ENCODE measurements around the gene LDB1.

Gene LDB1, protein sequence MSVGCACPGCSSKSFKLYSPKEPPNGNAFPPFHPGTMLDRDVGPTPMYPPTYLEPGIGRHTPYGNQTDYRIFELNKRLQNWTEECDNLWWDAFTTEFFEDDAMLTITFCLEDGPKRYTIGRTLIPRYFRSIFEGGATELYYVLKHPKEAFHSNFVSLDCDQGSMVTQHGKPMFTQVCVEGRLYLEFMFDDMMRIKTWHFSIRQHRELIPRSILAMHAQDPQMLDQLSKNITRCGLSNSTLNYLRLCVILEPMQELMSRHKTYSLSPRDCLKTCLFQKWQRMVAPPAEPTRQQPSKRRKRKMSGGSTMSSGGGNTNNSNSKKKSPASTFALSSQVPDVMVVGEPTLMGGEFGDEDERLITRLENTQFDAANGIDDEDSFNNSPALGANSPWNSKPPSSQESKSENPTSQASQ

DNA sequence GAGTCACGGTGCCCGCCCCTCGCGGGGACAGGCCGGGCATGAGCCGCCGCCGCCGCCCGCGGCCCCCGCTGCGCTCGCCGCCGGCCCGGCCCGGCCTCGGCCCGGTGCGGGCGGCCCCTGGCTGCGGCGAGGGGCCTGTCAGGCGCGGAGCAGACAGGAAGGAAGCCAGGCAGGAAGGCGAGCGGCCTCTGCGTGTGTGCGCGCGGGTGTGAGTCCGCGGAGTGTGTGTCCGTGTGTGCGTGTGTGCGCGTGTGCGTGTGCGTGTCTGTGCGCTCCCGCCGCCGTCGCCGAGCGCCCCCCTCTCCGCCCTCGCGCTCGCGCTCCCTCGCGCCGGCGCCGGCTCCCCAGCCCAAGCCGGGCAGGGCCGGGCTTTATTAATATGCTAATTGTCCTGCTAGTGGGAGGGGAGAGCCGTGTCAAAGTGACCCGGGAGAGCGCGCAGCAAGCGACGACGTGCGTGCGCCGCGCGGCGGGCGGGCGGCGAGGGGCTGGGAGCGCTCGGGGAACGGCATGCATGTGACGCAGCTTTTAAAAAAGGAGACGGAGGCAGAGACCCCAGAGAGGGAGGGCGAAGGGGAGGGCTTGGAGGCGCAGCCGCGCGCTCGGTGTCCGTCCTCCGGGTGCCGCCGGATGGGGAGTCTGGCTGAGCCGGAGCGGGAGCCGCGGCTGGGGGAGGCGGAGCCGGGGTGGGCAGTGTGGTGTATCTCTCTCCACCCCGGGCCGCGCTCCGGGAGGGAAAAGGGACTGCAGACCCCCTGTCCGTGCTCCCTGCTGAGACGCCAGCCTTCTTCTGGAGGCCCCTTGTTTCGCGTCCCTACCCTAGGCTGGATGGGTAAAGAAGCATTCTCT is at the start of gene LDB1:
Gene LDB1 (minus strand): TSS at position 227 of the 849 bp plus-strand sequence. CDS start 258 bp downstream, outside the sequence.
- DNase-seq = peak; percentile 81

DNA sequence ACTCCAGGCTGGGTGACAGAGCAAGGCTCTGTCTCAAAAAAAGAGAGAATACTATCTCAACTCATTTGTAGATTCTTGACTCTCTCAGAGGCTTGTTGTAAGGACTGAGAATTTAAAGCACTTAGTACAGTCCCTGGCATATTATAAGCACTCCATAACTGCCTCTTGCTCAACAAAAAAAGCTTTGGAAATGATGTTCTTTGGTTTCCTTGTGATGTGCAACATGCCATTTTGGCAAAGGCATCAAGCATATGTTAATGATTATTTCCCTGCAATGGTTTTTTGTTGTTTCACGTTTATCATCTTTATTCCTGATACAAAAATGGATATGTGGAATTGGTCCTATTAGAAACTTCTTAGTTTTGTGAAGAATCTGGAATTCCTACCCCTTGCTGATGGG is 47.7 kb upstream of the LDB1 start:
- no peak for DNase-seq

DNA sequence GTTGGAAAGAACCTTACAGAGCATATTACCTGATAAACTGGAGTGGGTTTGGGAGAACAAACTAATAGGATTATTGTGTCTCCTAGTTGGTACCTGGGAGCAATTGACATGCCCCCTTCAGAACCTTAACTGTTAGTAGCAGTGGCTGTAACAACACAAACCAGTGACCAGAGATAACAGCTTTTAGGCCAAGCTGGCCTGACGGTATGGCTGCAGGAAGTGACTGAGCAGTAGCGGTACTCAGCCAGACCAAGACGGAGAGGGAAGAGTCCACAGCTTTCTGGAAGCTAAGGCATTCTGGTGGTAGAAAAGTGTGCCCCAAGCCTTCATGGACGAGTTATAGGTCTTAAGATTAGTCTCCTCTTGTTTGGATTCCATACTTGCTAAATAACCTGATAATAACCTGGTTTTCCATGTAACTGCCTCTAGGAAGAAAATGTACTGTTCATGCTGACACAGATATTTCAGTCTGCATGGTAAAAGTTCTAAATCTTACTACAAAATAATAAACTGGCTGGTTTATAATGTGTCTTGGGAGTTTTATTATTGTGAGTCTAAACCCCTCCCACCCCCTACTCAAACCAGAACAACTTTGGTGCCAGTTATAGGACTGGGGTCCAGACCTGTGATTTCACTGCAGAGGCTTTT is 43.3 kb upstream of the LDB1 start:
- no peak for DNase-seq

DNA sequence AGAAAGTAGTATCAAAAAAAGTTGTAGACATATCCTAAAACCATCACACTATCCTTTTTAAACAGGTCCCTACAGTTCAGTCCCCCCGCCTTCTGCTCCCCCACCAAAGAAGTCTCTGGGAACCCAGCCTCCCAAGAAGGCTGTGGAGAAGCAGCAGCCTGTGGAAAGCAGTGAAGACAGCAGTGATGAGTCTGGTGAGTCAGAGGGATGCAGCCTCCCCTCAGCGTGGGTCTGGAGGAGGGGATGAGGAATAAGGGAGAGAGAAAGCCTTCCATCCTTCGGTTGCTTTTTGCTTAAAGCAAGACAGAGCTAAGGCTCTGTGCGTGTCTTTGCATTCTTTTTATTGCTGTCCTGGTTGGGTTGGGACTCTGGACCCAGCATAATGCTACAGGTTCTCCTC is 39.7 kb upstream of the LDB1 start:
- DNase-seq = no peak

DNA sequence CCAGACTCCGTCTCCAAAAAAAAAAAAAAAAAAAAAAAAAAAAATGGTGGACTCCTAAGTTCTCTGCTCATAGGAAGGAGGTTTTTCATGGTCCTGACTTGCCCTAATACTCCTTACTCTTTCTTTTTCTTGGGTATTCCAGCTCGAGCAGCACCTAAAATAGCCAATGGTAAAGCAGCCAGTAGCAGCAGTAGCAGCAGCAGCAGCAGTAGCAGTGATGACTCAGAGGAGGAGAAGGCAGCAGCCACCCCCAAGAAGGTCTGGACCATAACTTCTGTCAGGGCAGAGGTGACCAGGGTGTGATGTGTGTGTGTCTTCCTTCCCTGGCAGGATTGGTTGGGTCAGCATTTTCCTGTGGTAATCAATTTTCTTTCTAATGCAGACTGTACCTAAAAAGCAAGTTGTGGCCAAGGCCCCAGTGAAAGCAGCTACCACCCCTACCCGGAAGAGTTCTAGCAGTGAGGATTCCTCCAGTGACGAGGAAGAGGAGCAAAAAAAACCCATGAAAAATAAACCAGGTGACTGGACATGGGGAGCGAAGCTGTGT is 39.0 kb upstream of the LDB1 start:
- no peak for DNase-seq

DNA sequence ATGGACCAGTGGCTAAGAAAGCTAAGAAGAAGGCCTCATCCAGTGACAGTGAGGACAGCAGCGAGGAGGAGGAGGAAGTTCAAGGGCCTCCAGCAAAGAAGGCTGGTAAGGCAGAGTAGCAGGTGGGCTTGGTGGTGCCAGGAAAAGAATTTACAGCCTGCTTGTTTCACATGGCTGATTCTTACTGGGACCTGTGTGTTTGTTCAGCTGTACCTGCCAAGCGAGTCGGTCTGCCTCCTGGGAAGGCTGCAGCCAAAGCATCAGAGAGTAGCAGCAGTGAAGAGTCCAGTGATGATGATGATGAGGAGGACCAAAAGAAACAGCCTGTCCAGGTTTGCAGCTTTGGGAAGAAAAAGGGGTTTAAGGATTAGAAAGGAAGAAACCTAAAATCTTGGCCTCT is 37.1 kb upstream of the LDB1 start:
- DNase-seq = no peak

DNA sequence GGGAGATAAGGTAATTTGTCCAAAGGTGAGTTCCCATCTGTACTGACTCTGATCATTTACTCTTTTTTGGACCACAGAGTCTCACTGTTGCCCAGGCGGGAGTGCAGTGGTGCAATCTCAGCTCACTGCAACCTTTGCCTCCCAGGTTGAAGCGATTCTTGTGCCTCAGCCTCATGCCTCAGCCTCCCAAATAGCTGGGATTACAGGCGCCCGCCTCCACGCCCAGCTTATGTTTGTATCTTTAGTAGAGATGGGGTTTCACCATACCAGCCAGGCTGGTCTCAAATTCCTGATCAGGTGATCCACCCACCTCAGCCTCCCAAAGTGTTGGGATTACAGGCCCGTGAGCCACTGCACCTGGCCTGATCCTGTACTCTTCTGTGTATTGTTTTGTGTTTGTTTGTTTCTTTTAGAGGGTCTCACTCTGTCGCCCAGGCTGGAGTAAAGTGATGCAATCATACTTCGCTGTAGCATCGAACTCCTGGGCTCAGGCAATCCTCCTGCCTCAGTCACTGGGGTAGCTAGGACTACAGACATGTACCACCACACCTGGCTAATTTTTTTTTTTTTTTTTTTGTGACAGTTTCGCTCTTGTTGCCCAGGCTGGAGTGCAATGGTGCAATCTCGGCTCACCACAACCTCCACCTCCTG is 34.4 kb upstream of the LDB1 start:
- DNase-seq = no peak

DNA sequence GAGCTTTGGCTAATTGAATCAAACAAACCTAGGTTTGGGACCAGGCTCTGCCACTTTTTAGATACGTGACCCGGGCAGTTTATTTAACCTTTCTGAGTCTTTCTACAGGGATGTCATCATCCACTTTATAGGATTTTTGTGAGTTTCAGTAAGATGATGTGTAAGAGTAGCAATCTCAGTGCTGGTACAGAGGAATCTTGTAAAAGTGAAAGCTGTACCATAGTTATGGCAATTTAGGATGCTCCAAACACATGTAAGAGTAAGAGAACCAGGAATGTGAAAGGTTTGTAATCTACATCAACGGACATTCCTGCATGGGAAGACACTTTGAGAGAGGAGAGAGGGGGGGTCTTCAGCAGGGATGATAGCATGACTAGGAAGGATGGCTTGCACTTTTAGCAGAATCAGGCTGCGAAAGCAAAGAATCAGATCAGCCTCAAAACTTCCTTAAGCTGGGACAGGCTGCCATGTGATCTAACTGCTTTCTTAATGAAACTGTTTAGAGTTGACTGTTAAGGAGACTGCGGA is 33.0 kb upstream of the LDB1 start:
- DNase-seq = no peak

DNA sequence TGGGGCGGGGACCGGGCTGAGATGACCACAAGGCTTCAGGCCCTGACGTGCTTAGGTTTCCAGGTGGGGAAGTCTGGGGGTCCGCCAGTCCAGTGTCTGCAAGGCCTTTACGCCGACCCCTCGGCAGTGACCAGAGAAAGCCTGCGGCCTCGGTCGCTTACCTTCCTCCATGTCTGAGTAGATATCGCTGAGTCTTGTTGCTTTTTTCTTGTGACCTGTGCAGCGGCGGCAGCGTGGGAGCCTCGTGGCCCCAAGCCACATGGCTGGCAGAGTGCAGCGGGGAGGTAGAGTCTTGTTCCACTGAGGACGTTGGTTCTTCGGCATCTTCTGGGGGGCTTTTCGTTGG is 32.4 kb upstream of the LDB1 start:
- DNase-seq = no peak

DNA sequence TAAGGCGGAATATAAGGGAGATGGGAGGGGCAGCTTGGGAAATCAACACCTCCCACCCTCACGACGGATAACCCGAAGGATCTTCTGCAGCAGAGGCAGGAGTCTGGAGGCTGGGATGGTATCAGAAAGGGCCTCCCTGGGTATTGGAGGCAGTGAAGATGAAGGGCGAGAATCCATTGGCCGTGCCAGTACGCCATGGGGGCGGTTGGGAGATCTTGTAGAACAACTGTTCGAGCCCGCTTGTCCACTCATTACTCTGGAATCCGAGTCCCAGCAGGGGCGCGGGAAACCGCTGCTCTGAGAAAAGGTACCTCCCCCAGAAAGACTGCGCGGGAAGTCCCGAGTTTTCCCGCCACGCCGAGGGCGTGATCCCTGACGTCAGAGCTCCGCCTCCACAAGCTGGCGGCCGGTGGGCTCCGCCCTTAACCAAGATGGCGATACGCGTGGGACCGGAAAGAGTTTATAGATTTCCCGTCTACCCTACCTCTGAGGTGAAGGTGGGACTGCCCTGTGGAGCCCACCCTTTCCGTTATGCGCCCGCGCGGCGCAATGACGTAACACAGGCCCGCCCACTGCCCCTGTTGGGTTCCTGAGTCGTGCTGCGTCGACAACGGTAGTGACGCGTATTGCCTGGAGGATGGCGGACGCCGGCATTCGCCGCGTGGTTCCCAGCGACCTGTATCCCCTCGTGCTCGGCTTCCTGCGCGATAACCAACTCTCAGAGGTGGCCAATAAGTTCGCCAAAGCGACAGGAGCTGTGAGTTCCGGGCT is 31.8 kb upstream of the LDB1 start, which contains the start of gene NOLC1:
Gene NOLC1 (plus strand): TSS at position 616 of the 771 bp plus-strand sequence. CDS start 22 bp downstream, at position 638.
- DNase-seq = peak; percentile 100

DNA sequence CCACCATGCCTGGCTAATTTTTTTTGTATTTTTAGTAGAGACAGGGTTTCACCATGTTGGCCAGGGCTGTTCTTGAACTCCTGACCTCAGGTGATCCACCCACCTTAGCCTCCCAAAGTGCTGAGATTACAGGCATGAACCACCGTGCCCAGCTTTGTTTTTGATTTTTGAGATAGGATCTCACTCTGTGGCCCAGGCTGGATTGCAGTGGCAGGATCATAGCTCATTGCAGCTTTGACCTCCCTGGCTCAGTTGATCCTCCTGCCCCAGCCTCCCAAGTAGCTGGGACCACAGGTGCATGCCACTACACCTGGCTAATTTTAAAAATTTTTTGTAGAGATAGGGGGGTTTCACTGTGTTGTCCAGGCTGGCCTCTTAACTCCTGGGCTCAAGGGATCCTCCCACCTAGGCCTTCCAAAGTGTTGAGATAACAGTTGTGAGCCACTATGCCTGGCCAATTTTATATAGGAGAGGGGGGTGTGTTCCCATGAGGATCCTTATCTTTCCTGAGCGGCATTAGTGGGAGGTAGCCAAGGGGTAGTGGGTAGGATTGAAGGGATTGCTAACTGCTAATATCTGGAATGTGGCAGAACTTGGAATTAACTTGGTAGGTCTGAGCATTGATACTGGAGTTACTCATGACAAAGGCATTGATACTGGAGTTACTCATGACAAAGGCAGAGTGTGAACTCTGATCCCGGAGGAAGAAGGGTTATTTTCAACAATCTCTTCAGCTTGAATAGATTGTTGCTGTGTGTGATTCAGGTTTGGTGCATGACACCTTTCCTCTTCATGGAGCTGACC is 31.0 kb upstream of the LDB1 start:
- no peak for DNase-seq

DNA sequence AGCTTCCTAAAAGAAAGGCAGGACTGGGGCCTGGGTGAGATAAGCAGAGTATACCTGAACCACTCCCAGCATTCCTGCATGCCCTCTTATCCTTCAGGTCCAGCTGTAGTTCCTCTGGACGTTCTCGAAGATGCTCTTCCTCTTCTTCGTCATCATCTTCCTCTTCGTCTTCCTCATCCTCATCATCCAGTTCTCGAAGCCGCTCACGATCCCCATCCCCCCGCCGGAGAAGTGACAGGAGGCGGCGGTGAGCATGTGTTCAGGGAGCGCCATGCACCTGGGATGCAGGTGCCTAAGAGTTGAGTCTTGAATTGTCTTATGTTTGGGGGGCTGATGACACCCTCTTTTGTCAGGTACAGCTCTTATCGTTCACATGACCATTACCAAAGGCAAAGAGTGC is 28.1 kb upstream of the LDB1 start:
- DNase-seq = no peak

DNA sequence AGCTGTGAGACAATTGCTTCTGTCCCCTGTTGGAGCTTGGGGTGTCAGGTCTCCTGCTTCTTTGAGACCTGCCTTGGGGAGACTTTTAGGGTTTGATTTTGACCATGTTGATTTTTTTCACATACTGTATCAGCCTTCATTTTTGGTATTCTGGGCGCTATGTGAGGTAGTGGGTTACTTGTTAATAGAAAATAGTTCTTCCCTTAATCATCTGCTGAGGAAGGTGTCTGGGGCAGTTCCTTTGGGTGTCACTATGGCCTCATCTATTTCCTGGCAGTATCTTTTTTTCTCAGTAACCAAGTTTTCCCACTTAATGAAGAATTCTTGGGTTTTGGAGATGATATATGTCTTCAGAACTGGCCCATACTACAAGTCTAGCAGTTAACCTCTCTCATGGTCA is 27.4 kb upstream of the LDB1 start:
- no peak for DNase-seq

DNA sequence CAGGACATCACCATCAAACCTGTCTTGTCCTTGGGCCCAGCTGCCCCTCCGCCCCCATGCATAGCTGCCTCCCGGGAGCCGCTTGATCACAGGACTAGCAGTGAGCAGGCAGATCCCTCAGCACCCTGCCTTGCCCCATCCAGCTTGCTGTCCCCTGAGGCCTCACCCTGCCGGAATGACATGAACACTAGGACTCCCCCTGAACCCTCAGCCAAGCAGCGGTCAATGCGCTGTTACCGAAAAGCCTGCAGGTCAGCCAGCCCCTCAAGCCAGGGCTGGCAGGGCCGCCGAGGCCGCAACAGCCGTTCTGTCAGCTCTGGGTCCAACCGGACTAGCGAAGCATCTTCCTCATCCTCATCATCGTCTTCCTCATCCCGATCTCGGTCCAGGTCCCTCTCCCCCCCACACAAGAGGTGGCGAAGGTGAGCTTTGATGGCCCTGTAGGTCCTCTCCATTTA is 26.8 kb upstream of the LDB1 start:
- DNase-seq = no peak

DNA sequence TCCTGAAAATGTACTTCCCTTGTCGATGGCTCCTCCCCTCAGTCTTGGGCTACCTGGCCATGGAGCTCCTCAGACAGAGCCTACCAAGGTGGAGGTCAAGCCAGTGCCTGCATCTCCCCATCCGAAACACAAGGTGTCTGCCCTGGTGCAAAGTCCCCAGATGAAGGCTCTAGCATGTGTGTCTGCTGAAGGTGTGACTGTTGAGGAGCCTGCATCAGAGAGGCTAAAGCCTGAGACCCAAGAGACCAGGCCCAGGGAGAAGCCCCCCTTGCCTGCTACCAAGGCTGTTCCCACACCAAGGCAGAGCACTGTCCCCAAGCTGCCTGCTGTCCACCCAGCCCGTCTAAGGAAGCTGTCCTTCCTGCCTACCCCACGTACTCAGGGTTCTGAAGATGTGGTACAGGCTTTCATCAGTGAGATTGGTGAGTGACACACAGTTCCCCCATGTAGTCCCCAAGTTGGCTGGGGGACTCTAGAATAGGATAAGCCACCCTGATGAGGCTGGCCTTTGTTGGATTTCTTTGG is 21.5 kb upstream of the LDB1 start:
- no peak for DNase-seq

DNA sequence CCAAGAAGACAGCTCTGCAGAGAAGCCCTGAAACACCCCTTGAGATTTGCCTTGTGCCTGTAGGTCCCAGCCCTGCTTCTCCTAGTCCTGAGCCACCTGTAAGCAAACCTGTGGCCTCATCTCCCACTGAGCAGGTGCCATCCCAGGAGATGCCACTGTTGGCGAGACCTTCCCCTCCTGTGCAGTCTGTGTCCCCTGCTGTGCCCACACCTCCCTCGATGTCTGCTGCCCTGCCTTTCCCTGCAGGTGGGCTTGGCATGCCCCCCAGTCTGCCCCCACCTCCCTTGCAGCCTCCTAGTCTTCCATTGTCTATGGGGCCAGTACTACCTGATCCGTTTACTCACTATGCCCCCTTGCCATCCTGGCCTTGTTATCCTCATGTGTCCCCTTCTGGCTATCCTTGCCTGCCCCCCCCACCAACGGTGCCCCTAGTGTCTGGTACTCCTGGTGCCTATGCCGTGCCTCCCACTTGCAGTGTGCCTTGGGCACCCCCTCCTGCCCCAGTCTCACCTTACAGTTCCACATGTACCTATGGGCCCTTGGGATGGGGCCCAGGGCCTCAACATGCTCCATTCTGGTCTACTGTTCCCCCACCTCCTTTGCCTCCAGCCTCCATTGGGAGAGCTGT is 20.9 kb upstream of the LDB1 start:
- DNase-seq = no peak

DNA sequence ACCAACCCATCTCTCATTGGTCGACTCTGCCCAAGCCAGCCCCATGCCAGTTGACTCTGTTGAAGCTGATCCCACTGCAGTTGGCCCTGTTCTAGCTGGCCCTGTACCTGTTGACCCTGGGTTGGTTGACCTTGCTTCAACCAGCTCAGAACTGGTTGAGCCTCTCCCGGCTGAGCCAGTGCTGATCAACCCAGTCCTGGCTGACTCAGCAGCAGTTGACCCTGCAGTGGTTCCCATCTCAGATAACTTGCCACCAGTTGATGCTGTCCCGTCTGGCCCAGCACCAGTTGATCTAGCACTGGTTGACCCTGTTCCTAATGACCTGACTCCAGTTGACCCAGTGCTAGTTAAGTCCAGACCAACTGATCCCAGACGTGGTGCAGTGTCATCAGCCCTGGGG is 20.1 kb upstream of the LDB1 start:
- DNase-seq = no peak

DNA sequence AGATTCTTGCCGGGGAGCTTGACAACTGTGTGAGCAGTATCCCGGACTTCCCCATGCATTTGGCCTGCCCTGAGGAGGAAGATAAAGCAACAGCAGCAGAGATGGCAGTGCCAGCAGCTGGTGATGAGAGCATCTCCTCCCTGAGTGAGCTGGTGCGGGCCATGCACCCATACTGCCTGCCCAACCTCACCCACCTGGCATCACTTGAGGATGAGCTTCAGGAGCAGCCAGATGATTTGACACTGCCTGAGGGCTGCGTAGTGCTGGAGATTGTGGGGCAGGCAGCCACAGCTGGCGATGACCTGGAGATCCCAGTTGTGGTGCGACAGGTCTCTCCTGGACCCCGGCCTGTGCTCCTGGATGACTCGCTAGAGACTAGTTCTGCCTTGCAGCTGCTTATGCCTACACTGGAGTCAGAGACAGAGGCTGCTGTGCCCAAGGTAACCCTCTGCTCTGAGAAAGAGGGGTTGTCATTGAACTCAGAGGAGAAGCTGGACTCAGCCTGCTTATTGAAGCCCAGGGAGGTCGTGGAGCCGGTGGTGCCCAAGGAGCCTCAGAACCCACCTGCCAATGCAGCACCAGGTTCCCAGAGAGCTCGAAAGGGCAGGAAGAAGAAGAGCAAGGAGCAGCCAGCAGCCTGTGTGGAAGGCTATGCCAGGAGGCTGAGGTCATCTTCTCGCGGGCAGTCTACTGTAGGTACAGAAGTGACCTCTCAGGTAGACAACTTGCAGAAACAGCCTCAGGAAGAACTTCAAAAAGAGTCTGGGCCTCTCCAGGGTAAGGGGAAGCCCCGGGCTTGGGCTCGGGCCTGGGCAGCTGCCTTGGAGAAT is 19.3 kb upstream of the LDB1 start:
- DNase-seq = no peak

DNA sequence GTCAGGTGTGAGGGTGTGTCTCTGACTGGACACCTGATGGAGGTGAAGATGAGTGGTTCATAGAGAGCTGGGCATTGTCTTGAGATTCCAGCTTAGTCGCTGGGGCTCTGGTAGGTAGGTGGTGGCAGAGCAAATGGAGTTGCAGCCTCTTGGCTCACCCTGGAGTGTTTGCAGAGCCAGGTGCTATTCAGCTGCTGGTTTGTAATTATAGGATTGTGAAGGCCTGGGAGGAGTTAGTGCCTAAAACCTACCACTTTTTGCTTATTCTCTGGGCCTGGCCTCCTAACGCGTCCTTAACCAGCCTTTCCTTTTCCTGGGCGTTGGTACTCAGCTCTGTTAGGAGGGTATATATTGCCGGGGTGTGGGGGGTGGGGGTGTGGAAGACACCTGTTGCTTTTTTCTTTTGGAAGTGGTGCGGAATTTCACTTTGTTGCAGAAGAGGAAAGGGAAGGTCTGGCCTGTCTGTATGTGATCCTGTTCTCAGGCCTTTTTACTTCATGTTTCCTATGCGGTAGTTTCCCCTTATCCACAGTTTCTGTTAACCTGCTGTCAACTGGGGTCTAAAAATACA is 15.9 kb upstream of the LDB1 start:
- no peak for DNase-seq
